Endothelial cell of umbilical vein (primary cell): Measurements from ENCODE around the gene OR13C5. TPM values are rescaled to one million over a fixed set of nuclear protein-coding genes. Genes with fewer than 3 reads are reported as not detected.

ENCODE experiments used
- BruUV-seq: library from RNA; stranded (reverse); fragments of 400-500 nt; replicated peaks from 2 replicates; lab custom pipeline; 2021; lab: Mats Ljungman, UMichigan
- CTCF ChIA-PET: fragments of 300-600, 350-600 bp; sonication (Branson Sonifier 250); formaldehyde crosslinking; loops from one replicate; lab custom pipeline; 2021; ENCODE audit warnings: antibody characterized with exemption, inconsistent platforms; lab: Charles Lee
- POLR2A ChIA-PET: fragments of 300-600, 350-600 bp; sonication (Branson Sonifier 250); formaldehyde crosslinking; loops from one replicate; lab custom pipeline; 2021; ENCODE audit warnings: antibody characterized with exemption, inconsistent platforms; lab: Charles Lee
- DNase-seq: peaks from one replicate; pipeline ENCODE4 v3.0.0-alpha.2; 2011; ENCODE audit warnings: low read depth, low spot score
- FAIRE-seq: peaks from 2 replicates; lab custom pipeline; 2011; peaks lifted over from hg19 to GRCh38; lab: Jason Lieb, UNC
- H2AFZ ChIP-seq: 2 replicates; pipeline ENCODE4 v1.6.0; 2012; ENCODE audit warnings: low read depth, low read length, control low read depth, inconsistent platforms
- H3K27ac ChIP-seq: 2 replicates; pipeline ENCODE4 v1.5.1; 2011; ENCODE audit warnings: low read depth, mild to moderate bottlenecking, control low read depth, low read length, moderate library complexity; ENCODE audit not compliant: insufficient read depth
- H3K27me3 ChIP-seq, 2 experiments: 2 replicates each; pipeline versions ENCODE4 v1.6.0 to v1.6.1; 2011; ENCODE audit warnings: low read length in 2 of 2, mixed read lengths in 1 of 2; ENCODE audit not compliant: control insufficient read depth in 2 of 2, insufficient read depth in 2 of 2
- H3K36me3 ChIP-seq, 2 experiments: 2 replicates in 1 of 2; 3 replicates in 1 of 2; pipeline ENCODE4 v1.5.1; 2011; ENCODE audit warnings: low read length in 2 of 2, mild to moderate bottlenecking in 1 of 2, moderate library complexity in 1 of 2; ENCODE audit not compliant: control insufficient read depth in 2 of 2, insufficient read depth in 2 of 2; ENCODE audit errors: extremely low read depth in 1 of 2
- H3K4me1 ChIP-seq: 3 replicates; pipeline ENCODE4 v1.5.1; 2011; ENCODE audit warnings: mild to moderate bottlenecking, low read length; ENCODE audit not compliant: control insufficient read depth, insufficient read depth; ENCODE audit errors: extremely low read depth
- H3K4me2 ChIP-seq: 2 replicates; pipeline ENCODE4 v1.6.1; 2011; ENCODE audit warnings: low read length, control low read depth, mixed read lengths; ENCODE audit not compliant: insufficient read depth
- H3K4me3 ChIP-seq, 3 experiments: fragments of 200-600 bp in 1 of 3; sonication (generic), shearing (Covaris generic) in 1 of 3; replicated peaks in 1 of 3; 2 replicates each; pipeline ENCODE4 v1.5.1; 2011 to 2016; ENCODE audit warnings: control low read depth in 3 of 3, low read length in 3 of 3, mild to moderate bottlenecking in 2 of 3, inconsistent platforms in 1 of 3, low read depth in 1 of 3, moderate library complexity in 1 of 3; ENCODE audit not compliant: insufficient read depth in 1 of 3
- H3K79me2 ChIP-seq: 2 replicates; pipeline ENCODE4 v1.6.0; 2012; ENCODE audit warnings: low read length, inconsistent platforms; ENCODE audit not compliant: control insufficient read depth, insufficient read depth
- H3K9ac ChIP-seq: replicated peaks from 2 replicates; pipeline ENCODE3; 2011; ENCODE audit warnings: low read length, control low read depth; ENCODE audit not compliant: insufficient read depth; ENCODE audit errors: extremely low read depth
- H3K9me1 ChIP-seq: replicated peaks from 3 replicates; pipeline ENCODE4 v1.6.0; 2011; ENCODE audit warnings: mild to moderate bottlenecking, low read length; ENCODE audit not compliant: control insufficient read depth, insufficient read depth; ENCODE audit errors: extremely low read depth
- H3K9me3 ChIP-seq: replicated peaks from 2 replicates; pipeline ENCODE4 v1.5.1; 2012; ENCODE audit warnings: low read length, inconsistent platforms; ENCODE audit not compliant: control insufficient read depth, insufficient read depth
- H4K20me1 ChIP-seq: replicated peaks from 2 replicates; pipeline ENCODE3; 2011; ENCODE audit warnings: mild to moderate bottlenecking, low read length; ENCODE audit not compliant: control insufficient read depth, insufficient read depth; ENCODE audit errors: extremely low read depth
- CTCF ChIP-seq, 2 donors: IDR thresholded peaks; 1 replicate in 1 of 2; 2 replicates in 1 of 2; pipeline ENCODE4 v1.5.1; 2011; ENCODE audit warnings: low read length in 2 of 2, mild to moderate bottlenecking in 2 of 2, moderate library complexity in 2 of 2, control low read depth in 1 of 2, inconsistent platforms in 1 of 2, low read depth in 1 of 2; ENCODE audit not compliant: insufficient read depth in 1 of 2; ENCODE audit errors: extremely low read depth in 1 of 2
- EZH2 ChIP-seq: IDR thresholded peaks from 2 replicates; pipeline ENCODE4 v1.6.1; 2012; ENCODE audit warnings: borderline replicate concordance, low read depth, mild to moderate bottlenecking, moderate library complexity, low read length, inconsistent platforms; ENCODE audit not compliant: severe bottlenecking
- GATA2 ChIP-seq: IDR thresholded peaks from 2 replicates; pipeline ENCODE4 v1.7.0; 2011; ENCODE audit warnings: low read depth, mild to moderate bottlenecking, moderate library complexity, mixed read lengths, low read length; ENCODE audit not compliant: insufficient read length, insufficient read depth
- JUN ChIP-seq: IDR thresholded peaks from 2 replicates; pipeline ENCODE4 v1.6.1; 2011; ENCODE audit warnings: borderline replicate concordance, low read depth; ENCODE audit not compliant: insufficient read length, insufficient read depth
- MAX ChIP-seq: IDR thresholded peaks from 2 replicates; pipeline ENCODE4 v1.6.1; 2011; ENCODE audit not compliant: insufficient read depth, insufficient read length
- MYC ChIP-seq: IDR thresholded peaks from one replicate; pipeline ENCODE4 v1.6.1; 2011; ENCODE audit warnings: mild to moderate bottlenecking, low read depth, low read length
- dilution Hi-C: fragments of 300-500 bp; cut with MboI; formaldehyde crosslinking; loops from one replicate; pipeline ENCODE4 v1.15.0; 2019; ENCODE audit warnings: low sequenced_read_pairs; ENCODE audit not compliant: extremely low pct_ligation_motif_present
- intact Hi-C: fragments of 100-400 bp; cut with micrococcal nuclease; formaldehyde crosslinking; loops from one replicate; pipeline ENCODE4 v1.10.0; 2022
- polyA plus RNA-seq, 4 experiments: library from polyadenylated mRNA; depleted of rRNA in 3 of 4; stranded (reverse) in 3 of 4; unstranded in 1 of 4; fragments of >200 nt; gene quantifications; 2 replicates each; pipeline versions ENCODE4 v1.2.1 to v1.2.3, GENCODE V29; 2011 to 2012; ENCODE audit warnings: missing spikeins in 1 of 4
- total RNA-seq: library from RNA; stranded (reverse); gene quantifications from 2 replicates; pipeline ENCODE4 v1.2.3, GENCODE V29; 2021

OR13C5 gene
- total and polyA plus RNA-seq, 2 donors (not counting 3 experiments of a cell fraction or from before 2014, with no cell fraction given), result not detected

- no peaks in the 10 kb centered on the region for H4K20me1 ChIP-seq
- no peak overlapping the region for H2AFZ ChIP-seq
- no peak overlapping the region for H3K4me3 ChIP-seq
- ChIA-PET POLR2A (no interaction called here), CTCF (no interaction called here)
- H3K4me2 ChIP-seq, result no peak overlapping the region
- H3K4me1 ChIP-seq, result no peaks in the 10 kb centered on the region
- H3K9me1 ChIP-seq, result no peaks in the 10 kb centered on the region
- no peaks in the 10 kb centered on the region for H3K9me3 ChIP-seq
- H3K36me3 ChIP-seq, result no peaks in the 10 kb centered on the region
- no peak for FAIRE-seq
- DNase-seq, result no peak
- no peak overlapping the region for H3K27ac ChIP-seq
- BruUV-seq, result no TSS peak
- H3K79me2 ChIP-seq, result no peaks in the 10 kb centered on the region
- H3K9ac ChIP-seq, result no peak overlapping the region
- no peak for TF ChIP-seq MAX
- TF ChIP-seq GATA2, result no peak
- intact Hi-C loops, result no loop called here
- H3K27me3 ChIP-seq, result no peaks in the 10 kb centered on the region
- dilution Hi-C loops, result no loop called here
Observed at GRCh38 chr9:104617418-104617817, 18.2 kb upstream of the OR13C5 start.

- no peaks in the 10 kb centered on the region for H3K27me3 ChIP-seq
- H3K9ac ChIP-seq, result no peak overlapping the region
- H3K4me2 ChIP-seq, result no peak overlapping the region
- no peak overlapping the region for H3K4me3 ChIP-seq
- no peaks in the 10 kb centered on the region for H3K36me3 ChIP-seq
- DNase-seq, result no peak
- H3K9me3 ChIP-seq, result no peaks in the 10 kb centered on the region
- no peak overlapping the region for H2AFZ ChIP-seq
- H3K9me1 ChIP-seq, result no peaks in the 10 kb centered on the region
- no peak for FAIRE-seq
- POLR2A ChIA-PET, result no interaction called here
- H3K79me2 ChIP-seq, result no peaks in the 10 kb centered on the region
- no peak for TF ChIP-seq JUN
- TF ChIP-seq EZH2, result no peak
- TF ChIP-seq MAX, result no peak
- no peak for TF ChIP-seq GATA2
- no peak for TF ChIP-seq CTCF (IDR thresholded peaks at IDR 0.05; ENCODE audit: extremely low read depth in 1 of 2, insufficient read depth in 1 of 2, low read depth in 1 of 2, low read length in 2 of 2)
- no peak for TF ChIP-seq MYC
- H3K27ac ChIP-seq, result no peak overlapping the region
- CTCF ChIA-PET, result no interaction called here
- H3K4me1 ChIP-seq, result no peaks in the 10 kb centered on the region
- BruUV-seq, result no TSS peak
- intact Hi-C loops, result no loop called here
- dilution Hi-C loops, result no loop called here
- H4K20me1 ChIP-seq, result no peaks in the 10 kb centered on the region
Observed at GRCh38 chr9:104611213-104611612, 12.0 kb upstream of the OR13C5 start.
